Activated naive CD8-positive, alpha-beta T cell treated with anti-CD3 and anti-CD28 coated beads, Interleukin-2, amount 10 ng/mL, durations not matched to agents 7 days and 5 days (primary cell): ENCODE results near the gene YTHDC2. TPM values are rescaled to one million over a fixed set of nuclear protein-coding genes. Genes with fewer than 3 reads are reported as not detected.
A peak's percentile ranks its signal among the peaks of the same experiment; 100 is the strongest.
"Not testable (repeated sequence)": the region's sequence is repeated elsewhere in the genome, so short reads cannot be mapped to it uniquely, and the experiment has no call there.

Experiments
- ATAC-seq: fragments of 150-1000 bp; cut with Tn5 transposase; one replicate; pipeline ENCODE4 v1.10.0; 2021; ENCODE audit warnings: low read depth, moderate library complexity
- POLR2A ChIA-PET: fragments of 350-600 bp; sonication (Branson Sonifier 250); formaldehyde crosslinking; loops from one replicate; lab custom pipeline; 2021; ENCODE audit warnings: antibody characterized with exemption; lab: Charles Lee
- DNase-seq: peaks from one replicate; pipeline ENCODE4 v3.0.0; 2021
- H3K27ac Mint-ChIP-seq: one replicate; pipeline ENCODE4 v1.8.0; 2022; ENCODE audit warnings: mild to moderate bottlenecking, mixed read lengths
- H3K27me3 Mint-ChIP-seq: one replicate; pipeline ENCODE4 v1.8.0; 2022; ENCODE audit warnings: mild to moderate bottlenecking, moderate library complexity, mixed read lengths
- H3K36me3 Mint-ChIP-seq: one replicate; pipeline ENCODE4 v1.8.0; 2021; ENCODE audit warnings: mild to moderate bottlenecking, mixed read lengths
- H3K4me1 Mint-ChIP-seq: one replicate; pipeline ENCODE4 v1.8.0; 2021; ENCODE audit warnings: mixed read lengths
- H3K4me3 Mint-ChIP-seq: one replicate; pipeline ENCODE4 v1.8.0; 2022; ENCODE audit warnings: mild to moderate bottlenecking, moderate library complexity, mixed read lengths
- H3K9me3 Mint-ChIP-seq: one replicate; pipeline ENCODE4 v1.8.0; 2021; ENCODE audit warnings: mixed read lengths
- total RNA-seq, 2 experiments: library from RNA; stranded (reverse); gene quantifications; one replicate each; pipeline ENCODE4 v1.2.3, GENCODE V29; 2021

Gene YTHDC2
- total RNA-seq, 2 experiments from 2014 or later: 37.7 to 37.9 TPM

- Mint-ChIP-seq H3K4me3 (no peak overlapping the region), H3K36me3 (peaks cover 21% of the 10 kb centered on the region), H3K27me3 (no peaks in the 10 kb centered on the region), H3K27ac (no peak overlapping the region), H3K9me3 (no peaks in the 10 kb centered on the region), H3K4me1 (peaks cover 1% of the 10 kb centered on the region)
- ATAC-seq (no peak), DNase-seq (no peak)
- POLR2A ChIA-PET: no interaction called here
Measured at GRCh38 chr5:113581388-113581787, 67.9 kb downstream of the YTHDC2 start.

GRCh38 chr5:113598150-113598549, 84.7 kb downstream of the YTHDC2 start:
- H3K4me1 Mint-ChIP-seq: no peaks in the 10 kb centered on the region
- POLR2A ChIA-PET: no interaction called here
- H3K27ac Mint-ChIP-seq: no peak overlapping the region
- no peak overlapping the region for H3K4me3 Mint-ChIP-seq
- H3K9me3 Mint-ChIP-seq: no peaks in the 10 kb centered on the region
- DNase-seq: no peak
- H3K27me3 Mint-ChIP-seq: no peaks in the 10 kb centered on the region
- no peak for ATAC-seq
- H3K36me3 Mint-ChIP-seq: peaks cover 18% of the 10 kb centered on the region

- no peak for DNase-seq
- Mint-ChIP-seq H3K27ac (no peak overlapping the region), H3K4me1 (no peaks in the 10 kb centered on the region), H3K4me3 (no peak overlapping the region), H3K27me3 (no peaks in the 10 kb centered on the region), H3K36me3 (peaks cover 14% of the 10 kb centered on the region), H3K9me3 (no peaks in the 10 kb centered on the region)
- ATAC-seq: no peak
- POLR2A ChIA-PET: no interaction called here
Measured at GRCh38 chr5:113598926-113599325, 85.4 kb downstream of the YTHDC2 start.

GRCh38 chr5:113600255-113600905, 86.9 kb downstream of the YTHDC2 start:
- ATAC-seq (no peak), DNase-seq (no peak)
- Mint-ChIP-seq H3K9me3 (no peaks in the 10 kb centered on the region), H3K4me3 (no peak overlapping the region), H3K27ac (no peak overlapping the region), H3K4me1 (no peaks in the 10 kb centered on the region), H3K36me3 (peaks cover 9% of the 10 kb centered on the region), H3K27me3 (peaks cover 11% of the 10 kb centered on the region)
- POLR2A ChIA-PET: interaction anchor here (0.6 kb wide), 1 partner anchor 218 kb away, joined by 3 read pairs; no protein-coding TSS in a partner anchor

GRCh38 chr5:113601423-113601822, 87.9 kb downstream of the YTHDC2 start:
- Mint-ChIP-seq H3K4me1 (peaks cover 2% of the 10 kb centered on the region), H3K4me3 (no peak overlapping the region), H3K27ac (no peak overlapping the region), H3K9me3 (no peaks in the 10 kb centered on the region), H3K27me3 (peaks cover 18% of the 10 kb centered on the region), H3K36me3 (peaks cover 6% of the 10 kb centered on the region)
- DNase-seq: no peak
- no peak for ATAC-seq
- POLR2A ChIA-PET: no interaction called here

GRCh38 chr5:113603246-113603645, 89.8 kb downstream of the YTHDC2 start:
- H3K4me3 Mint-ChIP-seq, H3K4me1 Mint-ChIP-seq, ATAC-seq, H3K9me3 Mint-ChIP-seq, H3K27ac Mint-ChIP-seq, POLR2A ChIA-PET, H3K36me3 Mint-ChIP-seq, DNase-seq: not testable (repeated sequence)
- H3K27me3 Mint-ChIP-seq: peaks cover 19% of the 10 kb centered on the region

GRCh38 chr5:113606298-113607134, 93.0 kb downstream of the YTHDC2 start:
- no peak overlapping the region for H3K4me3 Mint-ChIP-seq
- H3K36me3 Mint-ChIP-seq: no peaks in the 10 kb centered on the region
- H3K27me3 Mint-ChIP-seq: peaks cover 28% of the 10 kb centered on the region
- ATAC-seq (peak; percentile 90), DNase-seq (peak; percentile 37)
- POLR2A ChIA-PET: no interaction called here
- peaks cover 12% of the 10 kb centered on the region for H3K4me1 Mint-ChIP-seq
- no peak overlapping the region for H3K27ac Mint-ChIP-seq
- peaks cover 2% of the 10 kb centered on the region for H3K9me3 Mint-ChIP-seq

- no peak for ATAC-seq
- H3K4me1 Mint-ChIP-seq: peaks cover 12% of the 10 kb centered on the region
- H3K27ac Mint-ChIP-seq: no peak overlapping the region
- no peak overlapping the region for H3K4me3 Mint-ChIP-seq
- POLR2A ChIA-PET: no interaction called here
- H3K9me3 Mint-ChIP-seq: peaks cover 2% of the 10 kb centered on the region
- DNase-seq: no peak
- no peaks in the 10 kb centered on the region for H3K36me3 Mint-ChIP-seq
- H3K27me3 Mint-ChIP-seq: peaks cover 28% of the 10 kb centered on the region
Measured at GRCh38 chr5:113607361-113607760, 93.9 kb downstream of the YTHDC2 start.

- ATAC-seq (no peak), DNase-seq (no peak)
- POLR2A ChIA-PET: no interaction called here
- H3K27me3 Mint-ChIP-seq: peaks cover 30% of the 10 kb centered on the region
- peaks cover 2% of the 10 kb centered on the region for H3K9me3 Mint-ChIP-seq
- H3K4me1 Mint-ChIP-seq: peaks cover 12% of the 10 kb centered on the region
- no peak overlapping the region for H3K4me3 Mint-ChIP-seq
- no peaks in the 10 kb centered on the region for H3K36me3 Mint-ChIP-seq
- peak overlapping the region; percentile 52 for H3K27ac Mint-ChIP-seq
Measured at GRCh38 chr5:113608113-113608596, 94.7 kb downstream of the YTHDC2 start.

GRCh38 chr5:113612060-113612496, 98.6 kb downstream of the YTHDC2 start:
- ATAC-seq (peak; percentile 60), DNase-seq (no peak)
- H3K27ac Mint-ChIP-seq: no peak overlapping the region
- no peak overlapping the region for H3K4me3 Mint-ChIP-seq
- peaks cover 2% of the 10 kb centered on the region for H3K9me3 Mint-ChIP-seq
- POLR2A ChIA-PET: interaction anchor here (0.6 to 0.7 kb wide), 2 partner anchors 28 to 728 kb away, joined by 3 to 8 read pairs; no protein-coding TSS in a partner anchor
- H3K27me3 Mint-ChIP-seq: peaks cover 16% of the 10 kb centered on the region
- H3K36me3 Mint-ChIP-seq: no peaks in the 10 kb centered on the region
- H3K4me1 Mint-ChIP-seq: peaks cover 10% of the 10 kb centered on the region

GRCh38 chr5:113614191-113614590, 100.7 kb downstream of the YTHDC2 start:
- ATAC-seq (no peak), DNase-seq (no peak)
- no peak overlapping the region for H3K4me3 Mint-ChIP-seq
- peaks cover 3% of the 10 kb centered on the region for H3K9me3 Mint-ChIP-seq
- H3K4me1 Mint-ChIP-seq: no peaks in the 10 kb centered on the region
- no peaks in the 10 kb centered on the region for H3K36me3 Mint-ChIP-seq
- H3K27me3 Mint-ChIP-seq: peaks cover 16% of the 10 kb centered on the region
- no peak overlapping the region for H3K27ac Mint-ChIP-seq
- POLR2A ChIA-PET: no interaction called here

GRCh38 chr5:113615708-113616107, 102.2 kb downstream of the YTHDC2 start:
- H3K9me3 Mint-ChIP-seq: peaks cover 1% of the 10 kb centered on the region
- H3K4me1 Mint-ChIP-seq: no peaks in the 10 kb centered on the region
- no peak overlapping the region for H3K27ac Mint-ChIP-seq
- no peak overlapping the region for H3K4me3 Mint-ChIP-seq
- ATAC-seq: no peak
- no peak for DNase-seq
- no peaks in the 10 kb centered on the region for H3K36me3 Mint-ChIP-seq
- peaks cover 9% of the 10 kb centered on the region for H3K27me3 Mint-ChIP-seq
- POLR2A ChIA-PET: no interaction called here

GRCh38 chr5:113617191-113617796, 103.8 kb downstream of the YTHDC2 start:
- no peak overlapping the region for H3K27ac Mint-ChIP-seq
- peaks cover 7% of the 10 kb centered on the region for H3K27me3 Mint-ChIP-seq
- DNase-seq (no peak), ATAC-seq (no peak)
- H3K9me3 Mint-ChIP-seq: peaks cover 1% of the 10 kb centered on the region
- POLR2A ChIA-PET: no interaction called here
- H3K4me3 Mint-ChIP-seq: no peak overlapping the region
- no peaks in the 10 kb centered on the region for H3K36me3 Mint-ChIP-seq
- H3K4me1 Mint-ChIP-seq: no peaks in the 10 kb centered on the region
